HUDEP-2 (cell line): Measurements from ENCODE around the gene CCL20.

Experiments used
- DNase-seq, 76 experiments: peaks; one replicate each; lab custom pipeline; 2025; ENCODE audit not compliant: unreplicated experiment in 76 of 76; lab: John Stamatoyannopoulos, UW

The CCL20 gene

GRCh38 chr2:227828477-227828912 is 14.9 kb downstream of the CCL20 start:
- DNase-seq, result no peak

DNA sequence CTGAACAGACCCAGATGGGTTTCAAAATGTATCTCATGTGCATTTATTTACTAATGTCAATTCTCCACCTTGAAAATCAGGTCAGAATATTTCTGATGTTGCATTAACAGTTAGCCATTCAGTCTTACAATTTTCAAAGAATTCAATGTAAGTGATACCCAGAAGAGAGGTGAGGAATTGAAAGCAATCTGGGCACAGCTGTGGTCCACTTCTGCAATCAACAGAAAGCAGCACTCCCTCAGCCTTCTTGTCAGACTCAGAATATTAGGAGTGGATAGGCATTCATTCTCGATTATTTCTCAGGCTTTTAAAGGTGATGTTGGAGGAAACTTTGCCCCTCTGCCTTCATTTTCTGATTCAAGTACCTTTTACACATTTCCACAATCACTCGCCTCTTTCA is 15.7 kb downstream of the CCL20 start:
- no peak for DNase-seq

DNA sequence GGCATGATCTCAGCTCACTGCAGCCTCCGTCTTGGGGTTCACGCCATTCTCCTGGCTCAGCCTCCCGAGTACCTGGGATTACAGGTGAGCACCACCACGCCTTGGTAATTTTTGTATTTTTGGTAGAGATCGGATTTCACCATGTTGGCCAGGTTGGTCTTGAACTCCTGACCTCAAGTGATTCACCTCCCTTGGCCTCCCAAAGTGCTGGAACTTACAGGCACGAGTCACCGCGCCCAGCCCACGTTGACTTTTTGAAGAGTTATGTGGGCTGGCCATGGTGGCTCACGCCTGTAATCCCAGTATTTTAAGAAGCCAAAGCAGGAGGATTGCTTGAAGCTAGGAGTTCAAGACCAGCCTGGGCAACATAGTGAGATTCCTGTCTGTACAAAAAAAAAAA is 20.8 kb downstream of the CCL20 start:
- no peak for DNase-seq

DNA sequence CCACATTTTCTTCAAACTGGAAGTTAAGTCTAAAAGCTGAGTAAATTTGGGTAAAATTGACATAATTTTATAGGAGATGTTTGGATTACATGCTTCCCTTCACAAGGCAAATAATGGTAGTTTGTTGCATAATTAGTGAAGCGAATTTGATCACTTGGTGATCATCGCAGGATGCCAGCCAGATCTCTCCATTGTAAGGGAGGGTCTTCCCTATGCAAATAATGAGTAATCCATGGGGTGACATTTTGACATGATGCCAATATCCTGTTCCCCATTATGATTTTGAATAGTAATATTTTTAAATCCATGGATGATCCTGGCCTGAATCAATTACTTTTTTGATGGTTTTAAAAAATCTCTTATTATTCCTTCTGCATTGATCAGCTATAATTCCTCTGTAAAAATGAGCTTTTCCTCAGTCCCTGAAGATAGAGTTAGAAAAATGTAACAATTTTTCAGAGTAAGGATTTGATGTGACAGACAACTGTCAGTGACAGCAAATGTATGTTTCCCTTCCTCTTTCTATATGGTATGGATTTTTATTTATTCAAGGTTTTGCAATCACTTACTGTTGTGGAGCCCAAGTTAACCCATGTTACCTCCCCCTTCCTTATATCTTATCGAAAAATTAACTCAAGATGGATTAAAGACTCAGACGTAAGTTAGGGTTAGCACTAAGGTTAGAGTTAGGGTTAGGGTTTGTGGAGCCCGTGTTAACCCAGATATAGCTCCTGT is 21.4 kb downstream of the CCL20 start:
- DNase-seq, result no peak

DNA sequence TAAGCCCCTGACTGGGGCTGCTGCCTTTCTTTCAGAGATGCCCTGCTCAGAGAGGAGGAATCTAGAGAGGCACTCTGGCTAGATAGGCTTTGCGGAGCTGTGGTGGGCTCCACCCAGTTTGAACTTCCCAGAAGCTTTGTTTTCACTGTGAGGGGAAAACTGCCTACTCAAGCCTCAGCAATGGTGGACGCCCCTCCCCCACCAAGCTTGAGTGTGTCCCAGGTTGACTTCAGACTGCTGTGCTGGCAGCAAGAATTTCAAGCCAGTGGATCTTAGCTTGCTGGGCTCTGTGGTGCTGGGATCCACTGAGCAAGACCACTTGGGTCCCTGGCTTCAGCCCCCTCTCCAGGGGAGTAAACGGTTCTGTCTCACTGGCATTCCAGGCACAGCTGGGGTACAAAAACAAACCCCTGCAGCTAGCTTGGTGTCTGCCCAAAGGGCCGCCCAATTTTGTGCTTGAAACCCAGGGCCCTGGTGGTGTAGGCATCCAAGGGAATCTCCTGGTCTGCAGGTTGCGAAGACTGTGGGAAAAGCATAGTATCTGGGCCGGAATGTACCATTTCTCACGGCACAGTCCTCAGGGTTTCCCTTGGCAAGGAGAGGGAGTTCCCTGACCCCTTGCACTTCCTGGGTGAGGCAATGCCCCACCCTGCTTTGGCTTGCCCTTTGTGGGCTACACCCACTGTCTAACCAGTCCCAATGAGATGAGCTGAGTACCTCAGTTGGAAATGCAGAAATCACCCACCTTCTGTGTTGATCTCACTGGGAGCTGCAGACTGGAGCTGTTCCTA is 25.9 kb downstream of the CCL20 start:
- DNase-seq, result peak in 16 of 76 experiments; percentile 2 to 32 (median 7)

DNA sequence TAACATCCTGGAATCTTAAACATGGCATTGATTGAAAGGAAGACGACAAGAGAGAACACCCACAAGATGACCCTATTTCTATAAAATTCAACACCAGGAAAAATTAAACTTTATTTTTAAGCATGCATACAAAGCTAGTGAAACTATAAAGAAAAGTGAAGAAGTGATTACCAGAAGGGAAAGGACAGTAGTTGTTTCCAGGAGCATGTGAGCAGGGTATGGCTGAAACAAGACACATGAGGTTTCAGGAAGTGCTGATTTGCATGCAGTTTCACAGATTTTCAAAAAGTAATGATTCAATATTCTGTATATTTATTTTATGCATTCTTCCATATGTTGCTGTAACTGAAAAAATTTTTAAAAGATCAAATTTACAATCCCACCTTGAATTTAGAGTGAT is 33.2 kb downstream of the CCL20 start:
- DNase-seq, result no peak

- DNase-seq, result no peak
Observed at GRCh38 chr2:227848146-227848545, 34.5 kb downstream of the CCL20 start.

DNA sequence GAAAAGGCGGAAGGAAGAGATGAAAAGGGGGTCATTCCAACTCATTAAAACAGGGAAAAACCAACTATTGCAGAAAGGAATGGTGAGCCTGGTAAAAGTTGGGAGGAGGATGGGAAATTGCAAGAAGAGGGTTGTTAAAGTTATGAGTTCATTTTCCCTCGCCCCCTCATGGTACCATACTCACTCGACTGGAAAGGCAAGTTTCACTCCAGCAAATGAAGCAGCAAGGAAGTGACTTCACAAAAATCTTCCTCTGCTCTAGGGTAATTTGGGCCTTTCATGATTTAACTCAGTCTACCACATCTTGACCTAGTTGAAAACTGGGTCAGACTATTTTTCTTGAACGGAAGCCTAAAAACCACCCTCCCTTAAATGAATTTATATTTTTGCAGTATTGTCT is 34.9 kb downstream of the CCL20 start:
- no peak for DNase-seq

DNA sequence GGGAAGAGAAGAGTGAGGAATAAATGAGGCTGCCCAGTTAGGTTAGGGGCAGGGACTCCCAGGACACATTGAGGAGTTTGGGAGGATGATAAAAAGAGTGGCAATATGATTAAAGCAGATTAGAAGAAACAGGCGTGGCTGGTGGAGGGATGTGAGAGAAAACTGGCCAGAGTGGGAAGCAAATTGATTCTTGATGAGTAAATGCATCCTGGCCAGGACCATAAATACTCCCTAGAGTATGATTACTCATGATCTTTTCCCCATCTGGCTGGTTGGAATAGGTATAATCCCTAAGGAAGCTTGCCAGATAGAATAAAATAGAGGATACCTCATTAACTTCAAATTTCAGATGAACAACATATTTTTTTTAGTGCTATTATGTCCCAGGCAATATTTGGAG is 36.3 kb downstream of the CCL20 start:
- DNase-seq, result no peak

DNA sequence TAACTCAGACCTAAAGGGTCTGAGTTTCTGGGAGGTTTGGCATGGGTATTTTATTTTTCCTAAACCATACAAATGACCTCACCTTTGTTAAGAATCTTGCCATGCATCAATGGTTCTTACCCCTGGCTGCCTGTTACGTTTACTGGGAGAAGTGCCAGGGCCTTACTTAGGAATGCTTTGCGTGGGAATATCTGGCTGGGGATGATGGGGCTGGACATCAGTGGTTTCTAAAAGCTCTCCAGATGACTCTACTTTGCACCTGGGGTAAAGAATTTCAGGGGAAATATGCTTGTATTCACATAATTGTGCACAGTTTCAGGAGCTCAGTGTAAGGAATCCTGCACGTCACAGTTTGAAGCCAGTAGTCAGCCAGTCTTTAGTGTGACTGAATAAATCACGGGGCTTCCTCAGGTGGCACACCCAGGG is 39.6 kb downstream of the CCL20 start:
- DNase-seq, result no peak

- DNase-seq, result no peak
Observed at GRCh38 chr2:227853765-227854271, 40.2 kb downstream of the CCL20 start.

GRCh38 chr2:227855440-227855839 is 41.8 kb downstream of the CCL20 start:
- DNase-seq, result no peak

DNA sequence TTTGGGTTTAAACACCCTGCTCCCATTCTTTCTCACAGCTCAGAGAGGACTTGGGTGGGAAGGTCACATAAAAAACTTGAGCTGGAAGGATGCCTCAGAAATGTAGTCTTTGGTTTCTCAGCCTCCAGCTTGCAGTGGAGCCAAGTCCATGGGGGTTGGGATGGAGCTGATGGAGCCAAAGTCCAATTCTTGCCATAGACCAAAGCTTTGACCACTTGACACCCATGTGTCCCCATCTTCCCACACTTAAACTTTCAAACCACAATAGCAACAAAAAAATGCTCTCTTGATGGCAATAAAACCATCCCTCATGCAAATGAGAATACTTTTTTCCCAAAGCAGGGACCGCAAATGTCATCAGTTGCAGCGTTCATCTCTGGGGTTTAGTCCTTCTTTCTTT is 43.1 kb downstream of the CCL20 start:
- DNase-seq, result no peak

DNA sequence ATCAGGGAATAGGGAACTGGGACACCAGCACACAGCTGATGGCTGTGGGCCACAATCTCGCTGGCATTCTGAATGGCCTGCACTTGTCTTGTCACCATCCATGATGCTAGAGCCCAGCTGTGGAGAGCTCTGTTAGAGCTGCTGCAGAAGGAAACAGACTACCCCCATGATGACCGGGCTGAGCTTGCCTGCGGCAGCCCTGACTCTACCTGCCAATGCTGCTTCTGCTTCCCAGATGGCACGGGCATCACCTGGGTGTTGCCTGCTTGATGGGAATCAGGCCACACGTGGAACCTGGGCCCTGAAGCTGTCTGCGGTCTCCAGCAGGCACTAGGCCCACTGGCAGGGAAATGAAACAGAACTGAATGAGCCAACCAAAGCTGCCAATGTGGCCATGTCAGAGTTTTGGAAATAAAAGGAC is 46.6 kb downstream of the CCL20 start:
- DNase-seq, result no peak

GRCh38 chr2:227861011-227861410 is 47.4 kb downstream of the CCL20 start:
- no peak for DNase-seq

DNA sequence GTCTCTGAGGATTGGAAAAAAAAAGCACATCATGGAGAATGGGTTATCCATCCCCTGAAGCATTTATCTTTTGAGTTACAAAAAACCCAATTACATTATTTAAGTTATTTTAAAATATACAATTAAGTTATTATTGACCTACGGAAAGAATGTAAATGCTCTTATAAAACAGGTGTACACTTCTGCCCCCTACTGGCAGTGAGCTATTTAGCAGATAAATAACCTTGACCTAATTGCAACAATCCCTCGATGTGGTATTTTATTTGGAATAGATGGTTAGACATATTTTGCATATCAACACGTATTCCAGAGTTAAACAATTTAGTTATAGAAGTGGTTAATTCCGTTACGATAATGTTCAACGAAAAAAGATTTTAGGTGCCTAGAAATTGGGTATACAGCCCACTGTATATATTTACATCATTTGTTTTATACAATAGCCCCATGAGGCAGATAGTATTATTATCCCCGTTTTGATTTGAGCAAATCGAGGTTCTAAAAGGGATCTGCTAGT is 48.6 kb downstream of the CCL20 start:
- peak in 24 of 76 experiments; percentile 4 to 57 (median 20) for DNase-seq

GRCh38 chr2:227862741-227863588 is 49.3 kb downstream of the CCL20 start:
- no peak for DNase-seq

DNA sequence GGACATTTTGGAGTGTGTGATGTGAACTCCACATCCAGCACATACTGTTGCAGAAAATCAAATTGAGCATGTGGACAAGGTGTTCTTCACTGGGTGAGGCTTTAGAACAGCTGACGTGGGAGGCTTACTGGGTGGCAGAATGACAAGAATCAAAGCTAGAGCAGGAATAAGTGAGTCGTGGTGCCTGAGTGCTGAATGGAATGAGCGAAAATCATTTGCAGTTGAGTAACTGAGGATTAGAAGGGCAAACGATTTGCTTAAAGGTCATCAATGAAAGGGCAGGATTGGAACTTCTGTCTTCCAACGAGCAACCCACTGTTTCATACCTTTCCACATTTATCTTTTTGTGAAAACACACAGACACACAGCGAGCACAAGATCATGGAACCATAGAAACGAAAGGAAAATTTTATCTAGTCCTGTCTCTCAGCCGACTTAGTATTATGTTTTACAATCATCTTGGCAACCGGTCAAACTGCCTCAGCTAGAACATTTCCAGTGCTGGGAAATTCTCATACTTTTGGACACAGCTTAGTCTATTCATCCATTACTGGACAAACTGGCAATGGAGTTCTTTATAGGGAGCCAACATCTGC is 50.6 kb downstream of the CCL20 start:
- DNase-seq, result peak in 1 of 76 experiments; percentile 5

DNA sequence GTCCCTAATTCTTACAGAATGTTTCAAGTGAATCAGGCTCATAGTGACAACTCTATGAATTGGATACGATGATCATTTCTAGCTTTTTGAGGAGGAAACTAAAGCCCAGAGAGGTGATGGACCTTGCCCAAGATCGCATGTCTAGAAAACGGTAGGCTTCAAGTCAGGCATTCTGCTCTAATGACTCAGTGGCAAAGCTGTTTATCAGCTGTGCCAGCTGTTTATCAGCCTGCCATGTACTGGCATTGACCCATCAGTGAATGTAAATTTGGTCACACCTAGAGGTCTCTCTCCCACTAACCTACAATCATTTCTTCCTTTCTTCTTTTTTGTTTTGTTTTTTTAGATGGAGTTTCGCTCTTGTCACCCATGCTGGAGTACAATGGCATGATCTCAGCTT is 51.6 kb downstream of the CCL20 start:
- peak in 72 of 76 experiments; percentile 6 to 91 (median 58) for DNase-seq
